Cerebellar cortex (tissue), 1 donor: ENCODE data around the gene GRK4.
A peak's percentile ranks its signal among the peaks of the same experiment; 100 is the strongest.
"Not testable (repeated sequence)": the region's sequence is repeated elsewhere in the genome, so short reads cannot be mapped to it uniquely, and the experiment has no call there.

Experiments
- DNase-seq: peaks from one replicate; pipeline ENCODE4 v3.0.0-alpha.2; 2015; ENCODE audit warnings: low spot score

The GRK4 gene

DNA sequence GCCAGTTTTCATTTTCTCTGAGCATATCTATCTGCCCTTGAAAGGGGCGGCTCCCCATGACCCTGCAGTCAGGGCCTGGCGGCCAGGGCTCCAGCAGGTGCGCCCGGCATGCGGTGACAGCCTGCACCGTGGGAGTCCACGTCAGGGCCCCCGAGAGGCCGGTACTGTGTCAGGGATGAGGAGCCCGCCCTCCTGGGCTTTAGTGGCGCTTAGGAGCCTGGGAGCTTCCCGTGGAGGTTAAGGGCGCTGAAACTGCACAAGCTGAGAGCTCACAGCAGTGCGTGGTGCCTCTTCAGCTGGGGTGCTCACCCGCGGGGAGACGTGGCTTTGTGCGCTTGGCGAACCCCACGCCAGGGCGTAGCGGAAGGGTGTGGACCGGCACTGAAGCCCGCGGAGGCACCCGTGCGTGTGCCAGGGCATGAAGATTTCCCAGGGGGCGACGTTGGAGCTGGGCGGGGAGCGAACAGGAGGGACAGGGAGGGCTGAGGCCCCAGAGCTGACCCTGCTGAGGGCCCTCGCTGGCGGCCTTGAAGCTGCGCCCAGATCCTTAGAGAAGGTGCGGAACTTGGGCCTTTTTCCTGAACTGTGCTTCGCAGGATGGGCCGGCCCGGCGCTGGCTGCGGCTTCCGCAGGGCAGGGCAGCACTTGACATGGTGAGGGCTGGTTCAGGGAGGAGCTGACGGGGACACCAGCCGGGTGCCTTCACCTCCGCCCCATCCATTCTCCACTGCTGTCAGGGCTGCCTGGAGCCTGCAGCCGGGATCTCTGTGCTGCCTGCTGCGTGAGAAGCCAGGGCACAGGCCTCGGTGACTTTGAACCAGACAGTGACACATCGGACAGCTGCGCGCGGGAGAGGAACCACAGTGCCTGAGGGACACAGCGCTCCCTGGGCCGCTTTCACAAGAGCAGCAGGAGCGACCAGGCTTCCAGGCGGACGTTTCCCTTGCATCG lies 78.1 kb downstream of the GRK4 start:
- DNase-seq, result peak; percentile 45

- peak; percentile 14 for DNase-seq
Measured at GRCh38 chr4:3042226-3042625, 78.9 kb downstream of the GRK4 start.

DNA sequence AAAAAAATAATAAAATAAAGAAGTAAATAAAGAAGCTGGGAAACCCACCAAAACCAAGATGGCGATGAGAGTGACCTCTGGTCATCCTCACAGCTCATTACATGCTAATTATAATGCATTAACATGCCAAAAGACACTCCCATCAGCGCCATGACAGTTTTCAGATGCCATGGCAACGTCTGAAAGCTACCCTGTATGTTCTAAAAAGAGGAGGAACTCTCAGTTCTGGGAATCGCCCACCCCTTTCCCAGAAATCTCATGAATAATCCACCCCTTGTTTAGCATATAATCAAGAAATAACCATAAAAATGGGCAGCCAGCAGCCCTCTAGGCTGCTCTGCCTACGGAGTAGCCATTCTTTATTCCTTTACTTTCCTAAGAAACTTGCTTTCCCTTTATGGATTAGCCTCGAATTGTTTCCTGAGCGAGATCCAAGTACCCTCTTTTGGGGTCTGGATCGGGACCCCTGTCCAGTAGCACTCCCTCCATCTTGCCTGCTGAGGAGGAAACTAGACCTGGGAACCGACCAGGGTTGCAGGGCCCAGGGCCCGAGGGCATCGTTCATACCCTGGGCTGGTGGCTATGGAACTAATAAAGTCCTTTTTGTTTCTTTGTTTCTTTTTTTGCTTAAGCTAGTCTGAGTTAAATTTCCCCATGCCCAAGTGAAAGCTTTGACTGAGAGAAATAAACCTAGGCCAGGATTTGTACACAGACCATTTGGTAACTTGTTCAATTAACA lies 80.1 kb downstream of the GRK4 start:
- no peak for DNase-seq

DNA sequence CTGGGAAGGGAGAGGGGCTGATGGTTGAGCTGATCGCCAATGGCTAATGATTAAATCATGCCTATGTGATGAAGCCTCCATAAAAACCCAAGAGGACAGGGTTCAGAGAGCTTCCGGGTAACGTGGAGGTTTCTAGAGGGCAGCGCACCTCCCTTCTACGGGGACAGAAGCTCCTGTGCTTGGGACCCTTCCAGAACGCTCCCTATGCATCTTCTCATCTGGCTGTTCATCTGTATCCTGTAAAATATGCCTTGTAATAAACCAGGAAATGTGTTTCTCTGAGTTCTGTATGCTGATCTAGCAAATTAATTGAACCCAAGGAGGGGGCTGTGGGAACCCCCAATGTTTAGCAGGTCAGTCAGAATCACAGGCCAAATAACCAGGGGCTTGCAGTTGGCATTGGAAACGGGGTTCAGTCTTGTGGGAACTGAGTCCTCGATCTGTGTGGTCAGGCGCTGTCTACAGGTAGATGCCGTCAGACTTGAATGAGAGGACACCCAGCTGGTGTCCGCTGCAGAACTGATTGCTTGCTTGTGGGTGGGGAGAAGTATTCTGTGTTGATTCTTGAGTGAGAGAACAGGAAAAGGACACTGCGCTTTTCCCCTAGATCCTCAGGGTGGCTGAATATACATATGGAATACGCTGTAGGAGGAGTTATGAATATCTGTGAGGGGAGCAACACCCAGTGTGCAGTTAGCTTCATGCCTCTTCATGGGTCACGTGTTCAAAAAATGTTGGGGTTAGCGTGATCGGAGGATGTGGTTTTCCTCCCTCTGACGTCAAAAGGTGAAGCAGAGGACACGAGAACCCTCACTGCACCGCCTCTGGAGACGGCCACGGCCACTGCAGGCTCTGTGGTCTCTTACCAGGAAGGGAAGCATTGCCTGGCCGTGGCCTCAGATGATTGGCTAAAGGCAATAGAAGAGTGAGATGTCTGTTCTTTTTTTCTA lies 81.8 kb downstream of the GRK4 start:
- DNase-seq, result no peak

GRCh38 chr4:3046162-3046561 lies 82.8 kb downstream of the GRK4 start:
- no peak for DNase-seq

GRCh38 chr4:3046623-3047022 lies 83.3 kb downstream of the GRK4 start:
- no peak for DNase-seq

DNA sequence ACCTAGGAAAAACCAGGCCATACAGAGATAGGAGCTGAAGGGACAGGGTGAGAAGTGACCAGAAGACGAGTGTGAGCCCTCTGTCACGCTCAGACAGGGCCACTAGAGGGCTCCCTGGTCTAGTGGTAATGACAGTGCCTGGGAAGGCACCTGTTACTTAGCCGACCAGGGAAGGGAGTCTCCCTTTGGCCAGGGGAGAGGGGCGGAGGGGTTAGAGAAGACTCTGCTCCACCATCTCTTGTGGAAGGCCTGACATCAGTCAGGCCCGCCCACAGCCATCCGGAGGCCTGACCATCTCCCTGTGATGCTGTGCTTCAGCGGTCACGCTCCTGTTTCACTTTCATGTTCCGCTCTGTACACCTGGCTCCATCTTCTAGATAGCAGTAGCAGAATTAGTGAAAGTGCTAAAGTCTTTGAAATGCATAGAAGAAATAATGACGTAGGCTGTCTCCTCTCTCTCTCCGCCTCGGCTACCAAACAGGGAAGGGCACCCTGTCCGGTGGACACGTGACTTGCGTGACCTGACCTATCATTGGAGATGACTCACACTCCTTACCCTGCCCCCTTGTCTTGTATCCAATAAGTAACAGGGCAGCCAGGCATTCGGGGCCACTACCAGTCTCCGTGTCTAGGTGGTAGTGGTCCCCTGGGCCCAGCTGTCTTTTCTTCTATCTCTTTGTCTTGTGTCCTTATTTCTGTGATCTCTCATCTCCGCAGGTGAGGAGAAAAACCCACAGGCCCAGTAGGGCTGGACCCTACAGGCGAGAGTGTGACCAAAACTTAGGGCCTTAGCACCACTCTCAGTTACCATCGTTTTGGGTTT lies 84.3 kb downstream of the GRK4 start:
- DNase-seq, result peak; percentile 82

DNA sequence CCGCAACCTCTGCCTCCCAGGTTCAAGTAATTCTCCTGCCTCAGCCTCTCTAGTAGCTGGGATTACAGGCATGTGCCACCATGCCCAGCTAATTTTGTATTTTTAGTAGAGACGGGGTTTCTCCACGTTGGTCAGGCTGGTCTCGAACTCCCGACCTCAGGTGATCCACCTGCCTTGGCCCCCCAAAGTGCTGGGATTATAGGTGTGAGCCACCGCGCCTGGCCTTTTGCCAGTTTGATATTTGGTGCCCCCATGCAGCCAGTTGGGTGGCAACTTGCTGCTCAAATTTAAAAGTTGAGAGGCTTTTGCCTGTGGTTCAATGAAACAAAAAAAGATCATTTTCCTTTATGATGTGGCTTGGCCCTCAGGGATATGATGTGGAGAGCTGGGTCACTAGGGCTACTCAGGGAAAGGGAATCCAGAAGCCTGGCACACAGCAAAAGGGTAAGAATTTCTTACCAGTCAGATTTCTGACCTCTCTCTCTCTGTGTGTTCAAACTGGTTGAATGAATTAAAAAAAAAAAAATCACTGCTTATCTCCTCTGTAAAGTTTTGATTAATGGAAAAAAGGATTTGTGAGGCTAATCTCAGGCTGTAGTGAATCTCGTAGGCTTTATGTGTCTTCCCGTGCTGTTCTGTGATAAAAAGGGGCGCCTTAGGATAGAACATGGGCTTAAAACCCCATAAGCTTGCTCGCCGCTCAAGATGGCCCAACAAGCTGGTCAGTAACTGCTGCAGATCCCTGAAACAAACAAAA lies 87.9 kb downstream of the GRK4 start:
- DNase-seq, result not testable (repeated sequence)

GRCh38 chr4:3054169-3054759 lies 90.9 kb downstream of the GRK4 start:
- DNase-seq, result no peak

GRCh38 chr4:3059943-3060342 lies 96.6 kb downstream of the GRK4 start:
- DNase-seq, result no peak

GRCh38 chr4:3060946-3061345 lies 97.6 kb downstream of the GRK4 start:
- DNase-seq, result no peak

GRCh38 chr4:3062471-3062870 lies 99.1 kb downstream of the GRK4 start:
- no peak for DNase-seq

DNA sequence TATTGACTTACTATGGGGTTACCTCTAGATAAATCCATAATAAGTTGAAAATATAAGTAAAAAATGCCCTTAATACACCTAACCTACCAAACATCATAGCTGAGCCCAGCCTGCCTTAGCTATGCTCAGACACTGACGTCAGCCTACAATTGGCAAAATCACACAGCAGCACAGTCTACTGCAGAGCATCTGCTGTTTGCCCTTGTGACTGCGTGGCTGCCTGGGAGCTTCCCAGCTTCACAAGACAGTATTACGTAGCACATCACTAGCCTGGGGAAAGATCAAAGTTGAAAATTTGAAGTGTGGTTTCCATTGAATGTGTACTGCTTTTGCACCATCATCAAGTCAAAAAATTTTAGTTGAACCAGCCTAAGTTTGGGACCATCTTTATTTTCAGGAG lies 102.2 kb downstream of the GRK4 start:
- no peak for DNase-seq

DNA sequence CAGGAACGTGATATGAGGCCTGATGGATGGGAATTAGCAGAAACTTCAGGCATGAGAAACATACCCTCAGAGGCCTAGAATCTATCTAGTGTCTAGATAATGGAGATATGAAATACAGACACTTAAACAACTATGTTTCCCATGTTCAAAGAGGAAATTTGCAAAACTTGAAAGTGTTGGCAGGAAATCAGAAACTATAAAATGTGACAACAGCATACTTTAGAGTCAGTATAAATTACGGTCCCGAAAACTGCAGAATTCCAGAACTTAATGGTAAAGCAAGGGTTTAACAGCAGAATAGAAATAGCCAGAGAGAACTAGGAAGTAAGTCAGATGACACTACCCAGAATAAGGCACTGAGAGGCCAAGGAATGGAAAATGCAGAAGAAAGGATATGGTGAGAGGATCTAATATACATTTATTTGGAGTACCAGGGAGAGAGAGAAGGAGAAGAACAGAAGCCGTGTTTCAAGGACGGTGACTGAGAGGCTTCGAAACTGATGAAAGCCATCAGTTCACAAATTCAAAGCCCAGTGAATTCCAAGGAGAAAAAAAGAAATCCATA lies 103.5 kb downstream of the GRK4 start:
- DNase-seq, result no peak

GRCh38 chr4:3067473-3068001 lies 104.2 kb downstream of the GRK4 start:
- peak; percentile 61 for DNase-seq

- DNase-seq, result no peak
Measured at GRCh38 chr4:3069661-3070199, 106.4 kb downstream of the GRK4 start.

DNA sequence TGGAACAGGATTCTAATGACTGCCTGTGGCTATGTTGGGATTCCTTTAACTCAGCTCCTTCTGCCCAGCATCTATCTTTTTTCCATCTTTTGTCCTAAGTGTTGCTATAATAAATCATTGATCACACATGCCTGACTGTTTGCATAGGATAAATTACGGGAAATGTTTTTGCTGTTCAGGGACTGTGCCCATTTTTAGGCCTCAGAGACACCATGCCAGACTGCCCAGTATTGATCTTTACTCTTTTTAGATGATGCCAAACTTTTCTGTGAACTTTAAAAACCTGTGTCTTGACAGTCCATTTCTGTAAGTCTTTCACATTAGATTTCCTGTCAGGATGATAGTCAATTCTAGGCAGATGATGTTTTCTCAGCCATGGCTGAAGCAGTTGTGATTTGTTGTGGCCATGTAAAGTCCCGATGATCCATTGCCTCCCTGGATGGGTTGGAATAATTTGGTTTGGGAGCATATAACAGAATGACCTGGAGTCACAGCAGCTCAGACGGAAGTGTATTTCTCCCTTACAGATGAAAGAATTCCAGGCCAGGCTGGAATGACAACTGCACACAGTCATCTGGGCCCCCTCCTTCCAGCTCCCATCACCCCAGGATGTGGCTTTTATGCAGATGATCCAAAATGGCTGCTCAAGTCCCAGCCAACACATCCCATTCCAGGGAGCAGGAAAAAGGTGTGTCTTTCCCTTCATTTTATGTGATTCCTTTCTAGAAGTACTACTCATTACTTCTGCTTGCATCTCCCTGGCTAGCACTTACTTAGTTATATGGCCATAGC lies 107.5 kb downstream of the GRK4 start:
- DNase-seq, result no peak

DNA sequence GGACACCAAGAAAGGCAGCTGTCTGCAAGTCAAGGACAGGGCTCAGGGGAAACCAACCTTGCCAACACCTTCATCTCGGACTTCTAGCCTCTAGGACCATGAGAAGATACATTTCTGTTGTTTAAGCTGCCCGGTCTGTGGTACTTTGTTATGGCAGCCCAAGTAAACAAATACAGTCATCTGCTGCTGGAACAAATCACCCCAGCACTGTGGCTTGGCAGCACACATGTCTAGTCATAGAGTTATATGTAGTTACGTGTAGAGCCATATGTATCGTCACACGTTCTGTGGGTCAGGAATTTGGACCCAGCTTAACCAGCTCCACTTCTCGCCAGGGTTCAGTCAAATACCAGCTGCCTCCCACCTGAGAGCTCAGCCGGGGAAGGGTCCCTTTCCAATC lies 108.4 kb downstream of the GRK4 start:
- no peak for DNase-seq
